Fibroblast of pulmonary artery (primary cell): Measurements from ENCODE around the gene CRYBA2.
A peak's percentile ranks its signal among the peaks of the same experiment; 100 is the strongest.

Experiments used
- DNase-seq: peaks from one replicate; pipeline ENCODE4 v3.0.0-alpha.2; 2010; ENCODE audit warnings: low read depth
- H3K4me3 ChIP-seq: replicated peaks from 2 replicates; pipeline ENCODE4 v1.5.1; 2011; ENCODE audit warnings: low read depth, mild to moderate bottlenecking, control low read depth, low read length, moderate library complexity
- CTCF ChIP-seq: IDR thresholded peaks from 2 replicates; pipeline ENCODE4 v1.5.1; 2011; ENCODE audit warnings: mild to moderate bottlenecking, control low read depth, low read length, inconsistent platforms; ENCODE audit errors: missing control alignments

CRYBA2 gene

GRCh38 chr2:219018286-219018685, 25.1 kb upstream of the CRYBA2 start:
- no peak for DNase-seq
- TF ChIP-seq CTCF, result no peak
- no peak overlapping the region for H3K4me3 ChIP-seq

GRCh38 chr2:219017201-219017931, 24.1 kb upstream of the CRYBA2 start:
- TF ChIP-seq CTCF, result no peak
- no peak overlapping the region for H3K4me3 ChIP-seq
- no peak for DNase-seq

GRCh38 chr2:219016721-219017120, 23.5 kb upstream of the CRYBA2 start:
- no peak for TF ChIP-seq CTCF
- DNase-seq, result no peak
- H3K4me3 ChIP-seq, result no peak overlapping the region

- no peak for TF ChIP-seq CTCF
- H3K4me3 ChIP-seq, result no peak overlapping the region
- DNase-seq, result no peak
Measured at GRCh38 chr2:219010873-219011272, 17.7 kb upstream of the CRYBA2 start.

- DNase-seq, result peak; percentile 8
- peak; percentile 34 for TF ChIP-seq CTCF
- H3K4me3 ChIP-seq, result no peak overlapping the region
Measured at GRCh38 chr2:219010162-219010756, 17.0 kb upstream of the CRYBA2 start.

- no peak for TF ChIP-seq CTCF
- no peak for DNase-seq
- H3K4me3 ChIP-seq, result no peak overlapping the region
Measured at GRCh38 chr2:219009294-219009693, 16.1 kb upstream of the CRYBA2 start.

- DNase-seq, result no peak
- no peak for TF ChIP-seq CTCF
- H3K4me3 ChIP-seq, result no peak overlapping the region
Measured at GRCh38 chr2:219003979-219004378, 10.8 kb upstream of the CRYBA2 start.
